Midbrain (tissue), 1 donor: ENCODE data around the gene SCML1.

Experiments
- DNase-seq: peaks from one replicate; lab custom pipeline; 2025; lab: John Stamatoyannopoulos, UW

Gene SCML1

DNA sequence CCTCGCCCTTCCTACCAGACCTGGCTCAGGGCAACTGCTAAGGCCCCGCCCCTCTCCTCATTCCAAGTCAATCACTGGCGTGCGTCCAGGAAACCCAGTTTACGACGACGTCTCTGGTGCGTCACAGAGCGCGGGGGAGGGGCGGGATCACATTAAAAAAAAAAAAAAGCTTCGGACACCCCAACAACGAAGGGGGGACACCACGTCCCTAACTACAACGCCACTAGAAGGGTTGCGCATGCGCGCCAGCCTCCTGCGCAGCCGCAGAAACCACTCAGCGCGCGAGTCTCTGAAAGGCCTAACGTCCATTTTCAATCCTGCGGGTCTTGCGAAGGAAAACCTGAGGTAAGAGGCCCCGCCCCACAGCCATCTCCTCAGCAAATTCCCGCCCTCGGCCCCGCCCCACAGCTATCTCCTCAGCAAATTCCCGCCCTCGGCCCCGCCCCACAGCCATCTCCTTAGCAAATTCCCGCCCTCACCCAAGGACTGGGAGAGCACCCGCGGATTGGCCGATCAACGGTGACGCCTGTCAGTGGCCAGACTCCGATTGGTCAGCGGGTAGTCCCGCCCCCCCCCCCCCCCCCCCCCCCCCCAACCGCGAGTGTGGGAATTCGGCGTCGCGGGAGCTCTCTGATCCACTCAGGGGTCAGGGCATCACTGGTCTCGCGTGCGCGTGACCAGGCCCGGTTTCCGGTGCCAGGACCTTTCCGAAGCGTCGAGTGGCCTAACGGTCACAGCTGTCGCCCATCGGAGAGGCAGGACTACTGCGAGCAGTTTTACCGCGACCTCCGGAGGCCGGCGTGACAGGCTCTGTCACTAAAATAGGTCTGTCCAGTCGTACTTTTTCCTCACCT lies at the start of gene SCML1:
TSS of gene SCML1 (plus strand) at position 638 of the 854 bp plus-strand sequence. CDS start 6,694 bp downstream, outside the sequence.
- peak; percentile 93 for DNase-seq

DNA sequence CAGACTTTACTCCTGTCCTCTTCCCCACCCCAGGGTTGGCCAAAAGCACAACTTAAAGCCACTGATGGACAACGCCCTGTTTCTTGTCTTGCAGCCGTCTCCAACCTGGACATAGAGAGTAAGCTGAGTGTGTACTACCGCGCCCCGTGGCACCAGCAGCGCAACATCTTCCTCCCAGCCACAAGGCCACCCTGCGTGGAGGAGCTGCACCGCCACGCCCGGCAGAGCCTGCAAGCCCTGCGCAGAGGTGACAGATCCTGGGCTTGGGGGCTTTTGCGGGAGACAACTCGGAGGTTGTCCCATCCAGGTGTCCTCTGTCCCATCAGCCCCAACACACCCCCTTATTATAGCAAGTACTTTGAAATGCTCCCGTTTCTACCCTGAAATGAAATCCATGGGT lies 49.6 kb upstream of the SCML1 start:
- no peak for DNase-seq

- DNase-seq = peak; percentile 71
These were observed 47.3 kb upstream of the SCML1 start for GRCh38 chrX:17689971-17690409.

- DNase-seq = no peak
These were observed 44.5 kb upstream of the SCML1 start for GRCh38 chrX:17692709-17693346.

DNA sequence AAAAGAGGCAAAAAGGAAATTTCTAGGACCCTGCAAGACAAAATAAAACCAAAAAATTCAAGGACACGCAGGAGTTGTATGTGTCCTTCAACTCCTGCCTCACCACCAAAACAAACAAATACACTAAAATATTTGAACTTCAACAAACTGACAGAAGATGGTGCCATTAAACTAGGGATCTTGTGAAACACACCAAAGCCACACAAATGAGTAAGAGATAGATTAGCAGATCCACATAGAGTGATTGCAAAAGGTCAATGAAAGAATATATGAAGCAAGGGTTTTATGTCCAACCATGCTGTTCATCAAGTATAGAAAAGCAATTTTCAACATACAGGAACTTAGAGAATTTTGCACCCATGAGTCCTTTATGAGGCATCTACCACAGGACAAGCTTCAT lies 40.1 kb upstream of the SCML1 start:
- peak; percentile 5 for DNase-seq

- no peak for DNase-seq
These were observed 36.3 kb upstream of the SCML1 start for GRCh38 chrX:17700976-17701375.

DNA sequence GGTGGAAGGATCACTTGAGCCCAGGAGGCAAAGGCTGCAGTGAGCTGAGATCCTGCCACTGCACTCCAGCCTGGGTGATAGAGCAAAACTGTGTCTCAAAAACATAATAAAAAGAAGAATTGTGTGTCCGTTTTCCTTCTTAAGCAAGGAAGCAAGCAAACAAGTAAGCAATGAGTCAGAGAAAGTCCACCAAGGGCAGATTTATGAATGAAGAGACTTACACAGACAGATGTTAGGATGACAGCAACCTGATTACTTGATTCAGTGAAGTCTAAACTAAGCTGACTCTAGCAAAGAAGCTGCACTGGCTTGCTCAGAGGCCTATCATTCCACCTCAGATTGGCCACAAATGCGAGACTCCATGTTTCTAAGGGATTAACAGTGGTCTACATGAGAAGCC lies 34.1 kb upstream of the SCML1 start:
- DNase-seq = no peak

- no peak for DNase-seq
These were observed 32.1 kb upstream of the SCML1 start for GRCh38 chrX:17705211-17705610.

GRCh38 chrX:17706676-17707075 lies 30.6 kb upstream of the SCML1 start:
- no peak for DNase-seq

DNA sequence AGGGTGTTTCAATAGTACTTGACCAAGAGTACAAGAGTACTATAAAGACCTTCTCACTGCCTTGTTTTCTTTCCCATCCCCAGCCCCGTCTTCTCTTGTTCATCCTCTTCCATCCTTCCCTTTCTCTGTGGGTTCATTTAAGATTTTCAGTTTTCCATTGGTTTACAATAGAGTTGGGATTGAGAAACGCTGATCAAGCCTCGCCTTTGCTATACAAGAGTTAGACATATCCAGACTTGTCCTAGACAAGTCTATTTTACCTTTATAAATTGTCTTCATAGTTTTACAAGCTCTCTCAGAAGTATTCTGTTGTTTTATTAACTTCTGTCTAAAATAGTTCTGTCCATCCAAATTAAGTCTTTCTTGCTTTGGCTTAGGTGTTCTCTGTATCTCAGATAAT lies 29.6 kb upstream of the SCML1 start:
- DNase-seq = no peak

DNA sequence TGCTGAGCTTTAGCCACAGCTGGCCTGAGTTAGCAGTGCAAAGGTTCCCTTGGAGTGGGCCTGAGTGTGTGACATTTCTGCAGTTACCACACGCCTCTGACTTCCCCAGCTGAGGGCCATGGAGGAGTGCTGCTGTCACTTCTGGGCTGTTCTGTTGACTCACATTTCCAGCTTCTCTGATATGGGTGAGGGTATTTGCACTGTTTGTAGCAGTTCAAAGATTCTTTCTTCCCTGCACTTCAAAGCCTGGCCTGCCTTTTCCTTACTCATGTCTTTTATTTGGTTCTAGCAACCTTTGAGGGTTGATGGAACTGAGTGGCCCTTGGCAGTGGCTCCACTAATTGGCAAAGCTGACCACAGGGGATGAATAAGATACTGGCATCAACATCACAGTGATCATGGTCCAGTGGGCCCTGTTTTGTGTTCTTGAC lies 26.4 kb upstream of the SCML1 start:
- no peak for DNase-seq

GRCh38 chrX:17713288-17713687 lies 24.0 kb upstream of the SCML1 start:
- no peak for DNase-seq

DNA sequence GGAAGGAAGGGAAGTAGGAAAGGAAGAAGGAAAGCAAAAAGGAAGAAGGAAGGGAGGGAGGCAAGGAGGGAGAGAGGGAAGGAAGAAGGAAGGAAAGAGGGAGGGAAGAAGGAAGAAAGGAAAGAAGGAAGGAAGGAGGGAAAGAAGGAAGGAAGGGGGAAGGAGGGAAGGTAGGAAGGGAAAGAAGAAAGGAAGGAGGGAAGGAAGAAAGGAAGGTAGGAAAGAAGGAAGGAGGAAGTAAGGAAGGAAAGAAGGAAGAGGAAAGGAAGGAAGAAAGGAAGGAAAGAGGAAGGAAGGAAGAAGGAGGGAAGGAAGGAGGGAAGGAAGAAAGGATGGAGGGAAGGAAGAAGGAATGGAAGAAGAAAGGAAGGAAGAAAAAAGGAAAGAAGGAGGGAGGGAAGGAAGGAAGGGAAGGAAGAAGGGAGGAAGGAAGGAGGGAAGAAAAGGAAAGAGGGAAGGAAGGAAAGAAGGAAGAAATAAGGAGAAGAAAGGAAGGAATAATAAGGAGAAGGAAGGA lies 18.6 kb upstream of the SCML1 start:
- DNase-seq = no peak

DNA sequence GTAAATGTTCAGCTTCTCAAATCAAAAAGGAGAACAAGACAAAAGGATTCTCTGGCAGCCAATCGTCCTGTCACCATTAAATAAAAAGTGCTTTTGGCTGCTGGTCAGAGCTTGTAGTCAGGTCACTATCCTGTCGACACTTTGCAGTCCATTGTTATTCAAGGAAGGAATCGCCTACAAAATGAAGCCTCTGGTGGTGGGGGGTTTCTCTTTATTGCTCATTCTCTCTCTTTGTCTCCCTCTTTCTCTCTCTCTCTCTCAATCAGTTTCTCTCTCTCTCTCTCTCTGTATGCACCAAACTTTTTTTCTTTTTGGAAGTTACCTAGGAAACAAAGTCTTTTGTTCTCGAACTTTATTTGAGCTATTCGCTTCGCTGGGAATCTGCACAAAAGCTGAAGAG lies 17.6 kb upstream of the SCML1 start:
- DNase-seq = no peak

DNA sequence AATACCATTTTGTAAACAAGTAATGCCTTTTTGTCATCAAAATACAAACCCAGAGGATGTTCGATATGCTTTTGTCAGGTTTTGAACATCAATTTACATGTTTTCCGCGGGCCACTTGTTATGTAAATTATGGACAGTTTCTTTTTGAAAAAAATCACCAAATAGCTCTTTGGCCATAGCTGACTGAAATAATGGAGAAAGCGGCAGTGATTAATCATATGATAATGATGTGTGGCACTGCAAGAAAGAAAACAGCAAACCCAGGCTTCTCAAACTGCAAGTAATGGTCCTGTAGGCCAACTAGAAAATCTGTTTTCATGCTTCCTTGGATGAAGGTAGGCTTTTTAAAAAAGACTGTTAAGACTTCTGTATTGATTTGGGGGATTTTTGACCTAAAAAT lies 15.6 kb upstream of the SCML1 start:
- no peak for DNase-seq

DNA sequence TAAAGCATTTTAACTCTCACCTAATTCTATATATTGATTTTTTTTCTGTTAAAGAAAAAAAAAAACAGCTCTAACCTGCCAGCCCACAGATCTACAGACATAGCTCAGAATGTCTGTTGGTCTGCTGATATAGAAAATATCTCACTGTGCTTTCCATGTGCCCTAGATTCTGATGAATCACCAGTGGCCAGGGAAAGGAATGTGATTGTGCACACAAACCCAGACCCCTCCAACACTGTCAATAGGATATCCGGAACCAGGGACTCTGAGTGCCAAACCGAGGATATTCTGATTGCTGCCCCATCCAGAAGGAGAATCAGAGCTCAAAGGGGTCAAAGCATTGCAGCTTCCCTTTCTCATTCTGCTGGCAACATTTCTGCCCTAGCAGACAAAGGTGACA lies 12.1 kb upstream of the SCML1 start:
- DNase-seq = no peak

DNA sequence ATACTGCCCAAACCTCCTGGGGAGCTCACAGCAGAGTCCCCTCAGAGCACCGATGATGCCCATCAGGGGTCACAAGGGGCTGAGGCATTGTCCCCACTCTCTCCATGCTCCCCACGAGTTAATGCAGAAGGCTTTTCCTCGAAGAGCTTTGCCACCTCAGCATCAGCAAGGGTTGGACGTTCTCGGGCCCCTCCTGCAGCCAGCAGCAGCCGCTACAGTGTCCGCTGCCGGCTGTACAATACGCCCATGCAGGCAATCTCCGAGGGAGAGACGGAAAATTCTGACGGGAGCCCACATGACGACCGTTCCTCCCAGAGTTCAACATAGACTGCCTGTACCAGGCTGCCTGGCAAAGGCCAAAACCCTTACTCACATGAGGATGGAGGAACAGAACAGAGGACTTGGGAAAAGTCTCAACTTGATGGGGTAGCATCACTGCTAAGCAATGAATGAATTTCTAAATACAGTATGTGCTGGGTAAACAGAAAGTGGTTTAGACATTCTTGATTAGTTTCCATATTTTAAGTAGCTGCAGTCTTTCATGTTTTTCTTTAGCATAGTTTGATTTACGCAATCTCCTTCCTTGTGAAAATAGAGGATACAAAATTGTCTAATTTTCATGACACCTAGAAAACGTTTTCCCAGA lies 5.0 kb upstream of the SCML1 start:
- DNase-seq = no peak

DNA sequence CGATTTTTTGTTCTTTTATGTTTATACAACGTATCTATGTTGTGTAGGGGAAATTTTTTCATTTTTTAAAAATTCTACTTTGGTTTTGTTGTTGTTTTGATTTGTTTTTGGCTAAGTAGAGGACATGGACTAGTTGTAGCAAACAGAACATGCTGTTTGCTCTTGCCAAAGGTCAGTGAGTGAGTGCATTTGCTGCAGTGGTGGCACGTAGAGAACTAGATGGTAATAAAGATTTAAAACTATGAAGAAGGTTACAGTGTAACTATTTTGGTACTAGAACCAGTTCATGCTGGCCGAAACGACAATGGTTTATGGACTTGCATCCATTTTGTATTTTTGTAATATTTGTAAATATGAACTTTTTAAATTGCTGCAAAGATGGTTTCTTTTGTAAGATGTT lies 1.9 kb upstream of the SCML1 start:
- DNase-seq = no peak

DNA sequence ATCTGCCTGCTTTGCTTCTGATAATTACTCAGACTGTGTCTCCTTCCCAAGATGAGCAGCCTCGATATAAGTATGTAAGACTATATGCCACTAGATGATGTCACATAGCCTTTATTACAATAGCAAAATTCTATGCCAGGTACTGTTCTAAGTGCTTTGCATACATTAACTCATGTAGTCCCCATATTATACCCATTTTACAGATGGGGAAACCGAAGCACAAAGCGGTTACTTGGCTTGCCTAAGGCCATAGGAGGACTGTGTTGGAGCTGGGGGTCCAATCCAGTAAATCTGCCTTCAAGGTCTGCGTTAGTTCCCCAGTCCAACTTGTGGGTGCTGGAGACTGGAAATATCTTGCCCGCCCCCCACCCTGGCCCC lies 826 bp upstream of the SCML1 start:
- DNase-seq = no peak

- DNase-seq = no peak
These were observed 355 bp downstream of the SCML1 start for GRCh38 chrX:17737710-17737985.

- no peak for DNase-seq
These were observed 857 bp downstream of the SCML1 start for GRCh38 chrX:17737986-17738713.
